ENCODE data around the gene ANKRD9. TPM values are rescaled to one million over a fixed set of nuclear protein-coding genes. Genes with fewer than 3 reads are reported as not detected.

The ANKRD9 gene, protein sequence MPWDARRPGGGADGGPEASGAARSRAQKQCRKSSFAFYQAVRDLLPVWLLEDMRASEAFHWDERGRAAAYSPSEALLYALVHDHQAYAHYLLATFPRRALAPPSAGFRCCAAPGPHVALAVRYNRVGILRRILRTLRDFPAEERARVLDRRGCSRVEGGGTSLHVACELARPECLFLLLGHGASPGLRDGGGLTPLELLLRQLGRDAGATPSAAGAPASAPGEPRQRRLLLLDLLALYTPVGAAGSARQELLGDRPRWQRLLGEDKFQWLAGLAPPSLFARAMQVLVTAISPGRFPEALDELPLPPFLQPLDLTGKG
- total RNA-seq, result 6.6 and 10.7 TPM in 2 replicates

DNA sequence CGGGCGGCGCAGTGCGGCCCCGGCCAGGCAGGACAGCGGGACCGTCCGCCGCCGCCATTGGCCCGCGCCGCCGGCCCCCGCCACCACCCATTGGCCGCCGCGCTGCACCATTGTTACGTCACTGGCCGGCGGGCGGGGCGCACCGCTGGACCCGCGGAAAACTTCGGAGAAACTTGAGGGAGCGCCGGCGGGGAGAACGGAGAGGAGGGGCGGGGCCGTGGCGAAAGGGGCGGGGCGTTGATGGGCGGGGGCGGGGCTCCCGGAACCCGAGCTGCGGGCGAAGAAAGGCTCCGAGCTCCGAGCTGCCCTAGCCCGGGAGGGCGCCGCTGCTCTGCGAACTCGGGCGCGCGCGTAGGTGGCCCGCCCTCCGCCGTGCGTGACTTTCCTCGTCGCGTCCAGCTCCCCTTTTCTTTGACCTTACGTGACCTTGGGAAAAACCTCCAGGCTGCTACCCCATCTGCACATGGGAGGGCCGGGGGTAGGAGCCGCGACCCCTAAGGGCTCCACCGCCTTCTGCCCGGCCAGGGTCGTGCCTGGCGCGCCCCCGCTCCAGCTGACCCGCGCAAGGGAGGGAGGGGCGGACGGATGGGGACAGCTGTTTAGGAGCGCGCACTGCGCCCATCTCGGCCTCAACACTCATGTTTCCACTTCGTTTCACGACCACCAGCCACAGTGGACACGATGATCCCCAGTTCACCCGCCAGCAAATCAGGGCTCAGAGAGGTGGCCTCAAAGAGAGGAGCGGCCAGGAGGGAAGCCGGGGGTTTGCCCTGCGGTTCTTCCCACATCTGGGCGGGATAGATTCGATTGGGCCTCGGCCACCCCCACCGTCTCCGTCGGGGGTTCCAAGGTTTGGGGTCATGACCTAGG, at the start of gene ANKRD9:
Gene ANKRD9, minus strand, starts transcription at position 31 of the 870 bp plus-strand sequence. CDS start 1,887 bp downstream, outside the sequence.

Other genes starting within 250 kb of the ANKRD9 start
- 4.6 and 6.6 TPM in 2 replicates for gene MOK, start 204.6 kb downstream of the ANKRD9 start, total RNA-seq
- gene ZNF839, start 190.0 kb downstream of the ANKRD9 start, total RNA-seq, result 5.6 and 9.0 TPM in 2 replicates
- 42.2 and 45.4 TPM in 2 replicates for gene CINP, start 146.9 kb downstream of the ANKRD9 start, total RNA-seq
- gene TECPR2, start 146.8 kb downstream of the ANKRD9 start, total RNA-seq, result 10.1 and 10.2 TPM in 2 replicates
- 5.3 and 6.3 TPM in 2 replicates for gene RCOR1, start 82.9 kb upstream of the ANKRD9 start, total RNA-seq